HG03571 (cell line): Measurements from ENCODE around the gene EHD3.

Experiments
- ATAC-seq: cut with Tn5 transposase; IDR thresholded peaks from one replicate; pipeline ENCODE4 v1.9.1; 2021; ENCODE audit not compliant: unreplicated experiment

EHD3 gene

DNA sequence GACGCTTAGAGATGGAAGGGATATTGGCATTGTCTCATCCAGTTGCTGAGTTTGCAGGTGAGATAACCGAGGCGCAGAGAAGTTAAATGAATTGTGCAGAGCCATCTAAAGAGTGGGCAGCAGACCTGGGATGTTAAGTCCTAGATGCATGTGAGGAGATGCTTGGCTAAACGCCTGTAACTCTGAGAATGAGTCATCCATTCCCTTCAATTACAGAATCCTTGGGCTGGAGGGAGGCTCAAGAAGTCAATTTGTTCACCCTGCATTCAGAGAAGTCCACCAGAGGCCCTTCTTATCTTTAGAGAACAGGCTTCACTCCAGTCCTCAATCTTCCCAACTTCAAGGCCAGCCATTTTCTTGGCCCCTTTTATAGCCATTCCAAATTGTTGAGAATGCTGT, 1.6 kb downstream of the EHD3 start:
- no peak for ATAC-seq

DNA sequence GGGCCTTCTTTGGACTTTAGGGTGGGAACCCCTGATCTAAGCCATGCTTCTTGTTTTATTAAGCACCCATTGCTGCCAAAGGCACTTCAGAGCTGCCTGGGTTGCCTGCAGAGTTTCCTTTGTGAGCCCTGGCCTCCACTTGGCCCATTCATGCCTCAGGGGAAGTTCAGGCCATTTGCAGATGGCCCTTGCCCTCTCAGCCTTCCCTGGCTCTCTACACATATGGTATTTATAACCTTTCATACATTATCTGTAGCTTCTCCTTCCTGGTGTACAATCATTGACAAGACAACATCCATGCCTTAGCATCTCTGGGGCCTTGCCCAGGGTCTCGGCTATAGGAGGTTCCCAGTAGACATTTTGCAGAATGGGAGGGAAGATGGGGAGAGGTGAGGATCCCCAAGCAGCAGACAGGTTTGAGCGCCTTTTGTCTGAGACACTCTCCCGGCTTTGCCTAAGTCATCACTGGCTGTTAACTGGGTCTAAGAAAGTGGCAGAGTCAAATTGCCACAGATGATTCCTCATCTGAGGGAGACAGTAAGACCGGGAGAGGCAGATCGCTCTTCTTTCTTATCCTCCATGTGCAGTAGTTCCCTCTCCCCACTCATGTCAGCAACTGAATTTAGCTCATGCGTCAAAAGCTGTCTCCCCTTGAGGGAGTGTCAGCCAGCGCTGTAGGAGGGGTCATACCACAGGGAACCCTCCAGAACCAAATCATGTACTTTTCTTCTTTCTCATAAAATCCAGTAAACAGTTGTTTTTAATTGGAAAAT, 2.7 kb downstream of the EHD3 start:
- ATAC-seq, result no peak

DNA sequence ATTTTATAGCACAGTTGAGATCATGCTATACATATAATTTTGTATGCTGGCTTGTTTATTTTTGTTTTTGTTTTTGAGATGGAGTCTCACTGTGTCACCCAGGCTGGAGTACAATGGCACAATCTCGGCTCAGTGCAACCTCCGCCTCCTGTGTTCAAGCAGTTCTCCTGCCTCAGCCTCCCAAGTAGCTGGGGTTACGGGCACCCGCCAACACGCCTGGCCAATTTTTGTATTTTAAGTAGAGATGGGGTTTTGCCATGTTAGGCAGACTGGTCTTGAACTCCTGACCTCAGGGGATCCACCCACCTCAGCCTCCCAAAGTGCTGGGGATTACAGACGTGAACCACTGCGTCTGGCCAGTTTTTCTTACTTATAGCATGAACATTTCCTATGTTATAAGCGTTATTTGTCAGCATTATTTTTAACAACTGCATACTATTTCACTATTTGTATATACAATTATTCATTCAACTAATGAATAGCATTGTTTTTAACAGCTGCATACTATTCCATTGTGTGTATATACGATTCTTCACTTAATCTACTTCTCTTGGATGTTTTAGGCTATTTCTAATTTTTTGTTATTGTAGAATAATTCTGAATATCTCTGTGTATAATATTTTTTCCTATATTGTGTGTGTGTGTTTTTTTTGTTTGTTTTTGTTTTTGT, 3.5 kb downstream of the EHD3 start:
- ATAC-seq, result no peak

DNA sequence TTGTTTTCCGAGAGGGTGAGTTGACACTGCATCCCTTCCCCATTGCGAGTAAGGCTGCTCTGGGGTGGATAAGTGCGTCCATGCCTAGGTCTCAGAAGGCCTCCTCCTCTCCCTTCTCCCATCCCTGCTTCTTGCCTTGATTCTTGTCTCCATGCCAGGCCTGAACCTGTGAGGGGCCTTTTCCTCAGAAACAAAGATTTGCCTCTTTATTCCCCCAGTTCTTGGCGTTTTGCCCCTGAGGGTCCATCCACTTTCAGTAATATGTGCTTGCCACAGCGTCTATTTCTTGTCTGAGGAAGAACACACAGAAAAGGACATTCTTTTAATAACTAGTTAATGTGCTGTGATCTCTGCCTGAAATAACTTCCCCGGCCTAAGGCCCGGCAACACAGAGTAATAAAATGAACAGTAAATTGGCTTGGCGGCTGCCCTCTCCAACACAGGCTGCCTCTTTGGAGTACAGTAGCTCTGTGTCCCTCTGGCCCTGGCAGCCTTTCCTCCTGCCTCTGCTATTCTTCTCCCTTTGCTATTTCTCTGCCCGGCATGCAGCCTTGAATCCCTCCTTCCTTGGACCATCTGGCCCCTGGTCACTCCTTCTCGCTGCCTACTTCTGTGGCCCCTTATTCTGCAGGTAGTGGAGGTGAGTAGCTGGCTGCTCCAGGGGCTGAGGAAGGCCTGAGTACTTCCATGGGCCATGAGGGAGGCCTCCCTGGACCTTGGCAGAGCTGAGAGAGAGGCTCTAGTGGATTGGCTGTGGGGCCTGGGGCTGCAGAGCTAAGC, 4.4 kb downstream of the EHD3 start:
- no peak for ATAC-seq

DNA sequence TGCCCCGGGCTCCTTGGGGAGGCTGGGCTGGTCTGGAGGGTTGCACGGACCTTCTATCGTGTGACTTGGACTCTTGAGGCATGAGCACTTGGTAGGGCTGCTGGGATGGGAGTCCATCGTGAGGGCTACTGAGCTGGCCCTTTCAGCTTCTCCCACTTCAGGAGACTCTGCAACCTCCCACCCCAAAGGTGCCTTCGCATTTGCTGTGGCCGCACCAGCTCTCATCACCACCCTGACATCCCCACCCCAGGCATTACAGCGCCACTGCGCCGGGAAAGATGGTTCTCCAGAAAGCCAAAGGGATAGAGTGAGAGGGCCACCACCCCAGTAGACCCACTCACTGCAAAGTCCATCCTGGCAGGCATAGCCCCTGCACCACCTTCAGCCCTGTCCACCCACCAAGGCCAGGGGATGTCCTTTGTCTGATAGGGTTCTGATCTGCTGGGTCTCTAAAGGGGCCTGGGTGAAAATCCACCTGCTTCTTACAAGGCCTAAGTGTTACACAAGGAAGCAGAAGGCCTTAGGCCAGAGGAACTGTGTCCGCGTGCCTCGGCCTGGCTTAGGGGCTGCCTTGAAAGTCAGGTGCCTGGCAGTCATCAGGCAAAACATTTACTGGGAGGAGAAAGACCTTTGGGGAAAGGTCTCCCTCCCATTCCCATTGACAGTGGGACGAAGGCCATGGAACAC, 5.1 kb downstream of the EHD3 start:
- ATAC-seq, result no peak

DNA sequence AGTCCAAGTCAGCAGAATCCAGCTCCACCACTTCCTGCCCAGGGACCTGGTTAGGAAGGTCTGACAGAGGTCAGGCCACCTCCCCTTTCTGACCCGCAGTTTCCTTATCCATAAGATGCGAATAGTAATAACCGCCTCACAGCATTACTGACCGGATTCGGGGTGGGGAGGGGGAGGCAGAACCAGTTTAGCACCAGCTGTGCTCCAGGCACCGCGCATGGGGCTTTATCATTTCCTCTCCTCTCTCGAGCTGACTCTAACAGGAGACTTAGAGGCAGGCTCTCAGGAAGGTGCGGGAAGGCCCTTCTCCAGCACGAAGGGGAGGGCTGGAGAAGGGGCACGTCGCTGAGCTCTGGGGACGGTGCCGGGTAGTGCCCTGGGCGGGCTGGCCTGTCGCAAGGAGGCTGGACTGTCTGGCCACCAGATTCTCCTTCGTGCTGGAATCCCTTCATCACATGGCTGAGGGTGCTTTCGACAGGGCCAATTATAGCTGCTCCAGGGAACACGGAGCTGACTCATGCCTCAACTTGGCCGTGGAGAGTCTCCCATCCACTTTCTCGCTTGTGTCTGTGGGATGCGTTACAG, 5.7 kb downstream of the EHD3 start:
- ATAC-seq, result no peak

DNA sequence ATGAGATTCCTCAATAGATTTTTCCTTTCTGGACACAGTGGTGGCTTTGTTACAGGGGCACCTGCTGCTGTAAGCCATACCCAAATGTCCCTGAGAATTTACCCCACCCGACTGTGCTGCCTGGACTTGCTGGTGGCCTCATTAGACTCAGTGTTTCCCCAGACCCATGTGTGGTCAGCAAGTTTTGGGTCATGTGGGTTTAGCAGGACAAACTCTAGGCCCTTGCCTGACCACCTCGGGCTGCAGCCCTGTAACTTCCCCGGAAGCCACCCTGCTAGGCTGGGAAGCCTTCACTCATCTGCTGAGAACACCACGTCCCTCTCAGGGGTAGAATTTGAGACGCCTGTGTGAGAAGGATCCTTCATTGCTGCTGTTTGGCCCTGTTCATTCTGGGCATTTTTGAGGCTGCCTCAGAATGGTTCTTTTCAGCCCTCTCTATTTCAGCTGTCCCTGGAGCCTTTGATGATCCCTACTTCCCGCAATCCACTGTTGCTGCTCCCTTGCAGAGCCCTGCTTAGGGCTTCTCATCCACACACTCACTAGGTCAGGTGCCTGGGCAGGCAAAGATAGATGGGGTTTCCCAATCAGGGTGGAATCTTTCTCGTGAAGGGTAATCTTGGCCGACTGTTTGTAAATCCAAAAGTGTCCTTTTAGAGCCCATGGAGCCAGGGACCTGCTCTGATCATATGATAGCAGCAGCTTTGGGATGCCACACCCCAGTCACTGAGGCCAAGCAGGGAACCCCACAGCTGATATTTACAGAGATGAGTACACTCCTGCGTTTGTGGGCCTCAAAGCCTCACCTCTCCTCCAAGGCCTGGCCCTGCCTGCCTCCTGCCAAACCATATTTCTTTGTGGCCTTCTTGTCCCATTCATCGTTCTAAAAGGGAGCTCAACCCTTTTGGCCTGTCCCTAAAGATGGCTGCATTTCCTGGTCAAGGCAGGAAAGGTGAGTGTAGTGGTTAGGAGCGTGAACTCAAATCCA, 6.7 kb downstream of the EHD3 start:
- no peak for ATAC-seq

DNA sequence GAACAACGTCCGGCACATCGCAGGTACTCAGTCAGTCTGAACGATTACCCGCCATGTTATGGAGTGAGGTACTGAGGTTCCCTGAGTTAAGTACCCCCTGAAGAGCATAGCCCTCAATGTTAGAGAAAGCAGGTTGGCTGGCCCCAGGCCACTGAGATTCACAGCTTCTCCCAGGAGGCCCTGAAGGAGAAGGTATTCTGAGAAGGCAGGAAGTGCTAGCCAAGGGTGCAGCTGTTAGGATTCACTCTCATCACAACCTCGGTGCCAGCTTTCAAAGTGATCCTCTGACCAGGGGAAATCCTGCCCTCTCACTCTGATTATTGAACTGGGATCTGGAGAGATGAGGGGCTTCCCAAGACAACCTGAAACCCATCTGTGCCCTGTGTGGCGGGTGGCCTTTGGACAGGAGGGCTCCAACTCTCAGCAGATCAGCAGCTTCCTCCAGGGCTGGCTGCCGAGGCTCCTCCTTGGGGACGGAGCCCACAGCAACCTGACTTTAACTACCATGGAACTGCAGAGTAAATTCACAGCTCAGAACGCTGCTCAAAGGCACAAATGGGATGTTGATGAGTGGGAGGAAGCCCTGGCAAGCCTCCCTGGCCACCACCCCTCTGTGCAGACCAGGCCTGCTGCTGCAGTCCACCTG, 7.8 kb downstream of the EHD3 start:
- no peak for ATAC-seq

DNA sequence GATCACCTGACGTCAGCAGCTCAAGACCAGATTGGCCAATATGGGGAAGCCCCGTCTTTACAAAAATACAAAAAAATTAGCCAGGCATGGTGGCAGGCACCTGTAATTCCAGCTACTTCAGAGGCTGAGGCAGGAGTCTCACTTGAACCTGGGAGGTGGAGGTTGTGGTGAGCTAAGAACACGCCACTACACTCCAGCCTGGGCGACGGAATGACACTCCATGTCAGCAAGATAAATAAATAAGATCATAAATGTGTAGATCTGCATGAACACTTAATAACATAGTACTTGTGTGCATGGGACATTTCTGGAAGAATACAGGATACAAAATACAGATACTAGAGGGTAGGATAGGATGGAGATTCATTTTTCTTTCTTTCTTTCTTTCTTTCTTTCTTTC, 9.1 kb downstream of the EHD3 start:
- ATAC-seq, result no peak

DNA sequence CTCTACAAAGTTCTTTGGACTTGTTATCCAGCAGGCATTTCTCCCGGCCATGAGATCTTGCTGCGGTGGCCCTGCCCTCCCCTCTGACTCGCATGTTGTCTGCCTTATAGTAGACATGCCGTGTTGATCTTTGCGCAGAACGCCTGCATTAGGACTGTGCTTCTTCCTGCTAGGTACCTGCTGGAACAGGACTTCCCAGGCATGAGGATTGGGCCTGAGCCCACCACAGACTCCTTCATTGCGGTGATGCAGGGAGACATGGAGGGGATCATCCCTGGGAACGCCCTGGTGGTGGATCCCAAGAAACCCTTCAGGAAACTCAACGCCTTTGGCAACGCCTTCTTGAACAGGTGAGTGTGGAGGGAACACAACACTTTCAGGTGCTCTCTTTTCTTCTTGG, 10.1 kb downstream of the EHD3 start:
- no peak for ATAC-seq

DNA sequence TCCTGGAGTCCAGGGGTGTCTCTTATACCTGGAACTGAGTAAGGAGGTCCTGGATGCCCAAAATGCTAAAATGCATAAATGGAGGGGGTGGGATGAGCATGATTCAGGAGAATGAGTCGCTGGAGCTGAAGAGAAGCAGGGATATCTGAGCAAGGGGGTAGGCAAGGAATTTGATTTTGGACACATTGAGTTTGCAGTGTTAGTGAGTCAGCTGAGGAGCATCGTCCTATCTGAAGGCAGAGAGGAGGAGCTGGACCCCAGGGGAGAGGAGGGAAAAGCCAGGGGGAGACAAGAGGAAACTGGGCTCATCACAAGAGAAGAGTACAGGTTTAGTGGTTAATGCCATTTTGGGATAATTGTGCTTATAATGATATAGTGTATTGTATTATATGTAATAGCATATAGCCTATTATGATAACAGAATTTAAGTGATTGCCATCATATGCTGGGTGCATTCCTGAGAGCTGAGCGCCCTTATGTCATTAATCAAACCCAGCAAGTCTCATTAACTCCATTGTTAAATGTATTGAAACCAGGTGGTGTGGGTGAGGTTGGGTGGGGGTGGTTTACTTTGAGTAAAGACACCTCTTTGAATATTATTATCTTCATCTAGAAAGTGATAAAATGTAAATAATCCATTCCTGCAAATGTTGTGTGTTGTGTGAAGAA, 12.4 kb downstream of the EHD3 start:
- no peak for ATAC-seq

DNA sequence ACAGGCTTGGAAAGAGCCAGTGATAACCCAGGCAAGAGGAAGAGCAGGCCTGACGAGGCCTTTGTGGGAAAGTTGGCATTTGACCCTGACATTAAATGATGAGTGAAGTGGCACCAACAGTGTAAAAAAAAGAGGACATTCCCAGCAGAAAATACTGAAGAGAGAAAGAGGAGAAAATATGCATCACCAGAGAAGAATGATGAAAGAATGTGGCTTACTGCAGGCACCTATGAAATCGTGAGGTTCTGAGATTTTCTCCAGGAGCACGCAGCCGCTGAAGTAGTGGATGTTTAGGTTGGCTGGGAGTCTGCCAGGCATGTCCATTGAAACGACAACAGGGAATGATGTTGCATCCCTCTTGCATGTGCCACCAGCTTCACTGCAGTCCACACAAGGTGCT, 13.8 kb downstream of the EHD3 start:
- no peak for ATAC-seq

DNA sequence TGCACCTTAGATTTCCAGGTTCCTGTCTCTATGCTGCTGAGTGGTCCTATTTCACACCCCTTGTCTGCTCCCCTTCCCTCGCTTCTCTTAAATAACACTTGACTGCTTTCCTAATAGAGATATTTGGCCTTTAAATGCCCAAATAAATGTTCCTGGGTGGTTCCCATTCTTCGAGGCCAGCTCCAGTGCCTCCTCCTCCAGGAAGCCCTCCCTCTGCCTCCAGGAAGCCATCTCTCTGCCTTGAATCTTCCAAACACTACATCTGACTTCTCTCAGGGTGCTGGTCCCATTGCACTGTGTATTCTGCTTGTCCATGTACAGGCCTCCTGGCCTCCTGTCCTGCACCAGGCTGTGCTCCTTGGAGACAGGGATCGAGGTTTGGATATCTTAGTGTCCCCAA, 14.2 kb downstream of the EHD3 start:
- no peak for ATAC-seq

DNA sequence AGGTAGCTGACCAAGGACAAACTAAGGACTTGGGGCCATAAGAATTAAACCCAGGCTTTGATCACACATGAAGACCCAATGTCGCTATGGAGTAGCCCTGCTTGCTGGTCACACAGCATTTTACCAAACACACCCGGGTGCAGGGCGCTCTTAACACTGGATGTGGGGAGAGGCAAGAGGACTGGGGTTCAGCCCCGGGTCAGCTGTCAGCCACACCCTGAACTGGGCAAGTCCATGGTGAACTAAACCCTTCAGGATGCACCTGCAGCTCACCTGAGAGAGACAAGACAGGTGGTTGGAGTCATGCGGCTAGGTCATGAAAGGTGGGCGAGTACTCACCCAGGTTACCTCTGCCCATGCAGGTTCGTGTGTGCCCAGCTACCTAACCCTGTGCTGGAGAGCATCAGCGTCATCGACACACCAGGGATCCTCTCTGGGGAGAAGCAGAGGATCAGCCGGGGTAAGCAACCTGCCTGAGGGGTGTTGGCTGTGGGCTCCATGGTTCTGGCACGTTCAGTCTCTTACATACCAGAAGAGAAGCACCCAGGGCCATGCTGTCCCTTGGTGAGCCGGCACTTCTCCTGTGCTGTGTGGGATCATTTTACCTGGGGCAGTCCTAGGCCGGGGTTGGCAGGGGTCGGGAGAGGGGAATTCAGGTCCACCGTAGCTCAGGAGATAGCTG, 15.2 kb downstream of the EHD3 start:
- no peak for ATAC-seq

DNA sequence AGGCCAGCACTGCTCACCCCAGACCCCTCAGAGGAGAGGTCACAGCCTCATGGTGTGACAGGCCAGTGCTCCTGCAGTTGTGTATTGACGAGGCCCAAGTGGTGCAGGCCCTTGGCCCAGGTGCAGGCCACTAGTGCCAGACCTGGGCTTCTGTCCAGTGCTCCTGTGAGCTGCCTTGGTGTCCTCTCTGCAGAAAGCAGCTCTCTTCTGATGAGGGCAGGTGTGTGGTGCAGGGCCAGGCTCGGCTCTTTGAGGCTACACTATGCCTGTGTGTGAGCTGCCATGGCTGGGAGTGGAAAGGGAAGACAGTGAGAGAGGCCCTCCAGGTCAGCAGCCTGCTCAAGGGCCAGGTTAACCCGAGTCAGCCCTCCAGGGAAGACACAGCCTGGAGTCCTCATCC, 17.1 kb downstream of the EHD3 start:
- ATAC-seq, result no peak

DNA sequence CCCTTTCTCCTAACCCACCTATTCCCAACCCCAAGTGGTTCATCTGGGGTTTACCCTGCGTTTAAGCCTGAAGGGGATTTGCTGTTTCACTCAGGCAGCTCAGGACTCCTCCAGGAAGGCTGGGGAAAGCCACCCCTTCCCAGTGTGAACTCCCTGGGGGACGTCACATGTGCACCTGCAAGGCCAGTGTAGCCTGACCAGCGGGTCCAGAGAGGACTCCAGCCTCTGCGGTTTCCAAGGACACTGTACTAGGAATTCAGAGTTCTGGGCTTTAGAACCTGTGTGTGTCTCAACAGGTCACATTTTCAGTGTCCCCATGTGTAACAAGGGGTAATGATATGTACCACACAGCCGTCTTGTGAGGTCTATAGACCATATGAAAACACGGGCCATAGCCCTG, 17.9 kb downstream of the EHD3 start:
- ATAC-seq, result no peak

DNA sequence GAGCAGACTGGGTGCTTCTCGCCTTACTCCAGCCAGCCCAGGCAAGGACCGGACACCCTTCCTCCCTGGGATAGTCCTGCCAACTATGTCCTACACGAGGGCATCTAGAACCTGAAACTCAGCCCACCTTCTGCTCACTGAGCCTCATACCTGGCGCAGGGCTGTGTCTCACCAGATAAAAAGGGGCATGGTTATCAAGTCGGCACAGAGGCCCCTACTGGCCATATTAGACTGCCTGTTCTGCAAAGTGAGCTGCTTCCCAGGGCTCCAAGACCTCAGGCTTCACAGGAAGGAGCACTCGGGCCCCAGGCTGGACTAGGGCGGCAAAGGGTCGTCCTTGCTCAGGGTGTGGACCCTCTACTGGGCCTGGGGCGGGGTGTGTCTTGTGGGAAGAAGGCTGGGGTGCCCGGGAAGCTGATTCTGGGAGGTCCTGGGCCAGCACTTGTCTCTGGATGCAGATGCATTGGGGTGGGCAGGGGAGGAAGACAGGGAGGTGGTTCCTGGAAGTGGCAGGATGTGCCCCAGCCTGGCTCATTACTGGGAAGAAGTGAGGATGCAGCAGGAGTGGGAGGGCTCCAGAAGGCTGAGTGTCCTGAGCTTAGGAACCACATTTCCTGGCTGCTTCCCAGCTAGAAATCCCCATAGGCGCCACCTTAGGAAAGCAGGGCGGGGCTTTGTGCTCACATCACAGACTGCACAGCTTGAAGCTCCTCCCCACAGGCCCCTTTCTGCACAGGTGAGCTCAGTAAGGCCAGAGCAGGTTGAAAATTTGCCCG, 19.6 kb downstream of the EHD3 start:
- no peak for ATAC-seq
